NOMO-1 treated with dmso at 0.1 percent for 144 hours (cell line): ENCODE results near the gene ZNF512B.
A peak's percentile ranks its signal among the peaks of the same experiment; 100 is the strongest.
"Not testable (repeated sequence)": the region's sequence is repeated elsewhere in the genome, so short reads cannot be mapped to it uniquely, and the experiment has no call there.

Experiments used
- DNase-seq: peaks from one replicate; lab custom pipeline; 2025; ENCODE audit not compliant: unreplicated experiment; lab: John Stamatoyannopoulos, UW

Gene ZNF512B

GRCh38 chr20:63935447-63935846 is 34.3 kb downstream of the ZNF512B start:
- DNase-seq = no peak

DNA sequence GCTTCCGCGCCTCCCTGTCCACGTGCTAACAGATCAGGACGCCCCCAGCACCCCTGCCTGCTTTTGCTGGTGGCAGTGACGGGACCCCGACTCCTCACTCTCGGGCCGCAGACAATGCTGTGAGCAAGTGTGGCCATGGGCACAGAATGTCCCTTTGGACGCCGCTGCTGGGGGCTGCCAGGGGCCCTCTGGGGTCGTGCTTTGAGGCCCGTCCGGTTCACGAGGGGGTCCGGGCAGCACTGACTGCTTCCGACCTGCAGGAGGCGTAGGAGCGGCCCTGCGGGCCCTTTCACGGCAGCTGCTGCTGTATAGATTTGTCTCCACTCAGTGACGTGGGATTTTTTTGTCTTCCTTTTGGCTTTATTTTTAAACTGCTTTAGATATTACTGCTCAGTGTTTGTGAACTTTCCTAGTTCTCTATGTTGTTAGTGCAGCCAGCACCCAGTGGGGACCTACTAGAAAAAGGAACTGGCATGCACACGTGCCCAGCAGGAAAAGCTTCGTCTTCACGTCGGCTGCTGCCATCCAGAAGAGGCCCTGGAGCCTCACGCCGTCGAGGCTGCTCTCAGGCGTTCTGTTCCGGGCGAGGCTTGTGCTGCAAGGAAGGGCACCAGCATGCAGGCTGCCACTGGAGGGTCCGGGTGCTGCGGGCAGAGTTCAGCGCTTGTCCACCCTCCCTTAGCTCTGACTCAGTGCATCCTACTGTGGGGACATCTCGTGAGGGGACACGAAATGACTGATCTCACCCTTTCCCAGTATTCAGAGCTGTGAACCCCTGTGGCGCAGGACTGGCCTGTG is 35.3 kb downstream of the ZNF512B start:
- no peak for DNase-seq

GRCh38 chr20:63933646-63934045 is 36.1 kb downstream of the ZNF512B start:
- no peak for DNase-seq

DNA sequence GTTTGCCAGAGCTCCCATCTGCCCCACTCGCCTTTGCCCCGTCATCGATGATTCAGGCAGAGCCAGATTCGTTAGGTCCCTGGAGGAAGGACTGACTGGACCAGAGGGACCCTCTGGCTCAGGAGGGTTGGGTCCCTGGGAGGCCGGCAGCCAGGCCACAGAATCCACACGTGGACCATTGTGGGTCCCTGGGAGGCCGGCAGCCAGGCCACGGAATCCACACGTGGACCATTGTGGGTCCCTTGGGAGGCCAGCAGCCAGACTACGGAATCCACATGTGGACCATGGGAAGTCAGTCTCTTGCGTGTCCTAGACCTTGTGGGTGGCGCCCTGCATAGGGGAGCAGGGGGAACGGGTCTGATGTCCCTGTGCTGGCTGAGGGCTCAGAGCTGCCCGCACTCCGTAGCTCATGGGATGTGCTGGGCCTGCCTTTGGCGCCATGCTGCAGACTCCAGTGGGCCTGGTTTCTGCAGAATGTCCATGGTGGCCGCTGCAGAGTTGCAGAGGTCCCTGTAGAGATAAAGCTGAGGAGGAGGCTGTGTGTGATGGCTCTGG is 37.0 kb downstream of the ZNF512B start:
- no peak for DNase-seq

GRCh38 chr20:63931735-63932134 is 38.0 kb downstream of the ZNF512B start:
- DNase-seq = no peak

DNA sequence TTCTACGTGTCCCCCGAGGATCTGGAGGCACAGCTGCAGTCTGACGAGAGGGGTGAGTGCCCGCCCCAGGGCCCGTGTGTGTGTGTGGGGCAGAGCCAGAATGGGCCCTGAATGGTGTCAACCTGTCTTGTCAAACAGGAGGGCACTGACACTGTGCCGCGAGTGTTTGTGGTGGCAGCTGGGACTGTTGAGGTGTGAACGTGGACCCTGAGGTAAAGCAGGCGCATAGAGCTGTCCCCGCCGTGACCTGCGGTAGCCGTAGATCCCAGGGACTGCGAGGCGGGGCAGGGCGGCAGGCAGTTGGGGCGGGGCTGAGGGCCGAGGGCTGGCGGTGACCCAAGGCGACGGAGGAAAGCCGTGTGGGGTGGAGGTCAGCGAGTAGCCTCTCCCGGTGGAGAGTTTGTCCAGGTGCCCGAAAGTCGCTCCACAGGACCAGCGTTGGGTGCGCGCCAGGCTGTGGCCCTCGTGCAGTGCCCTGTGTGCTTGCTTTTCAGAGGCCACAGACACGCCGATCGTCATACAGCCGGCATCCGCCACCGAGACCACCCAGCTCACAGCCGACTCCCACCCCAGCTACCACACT is 38.7 kb downstream of the ZNF512B start:
- no peak for DNase-seq

DNA sequence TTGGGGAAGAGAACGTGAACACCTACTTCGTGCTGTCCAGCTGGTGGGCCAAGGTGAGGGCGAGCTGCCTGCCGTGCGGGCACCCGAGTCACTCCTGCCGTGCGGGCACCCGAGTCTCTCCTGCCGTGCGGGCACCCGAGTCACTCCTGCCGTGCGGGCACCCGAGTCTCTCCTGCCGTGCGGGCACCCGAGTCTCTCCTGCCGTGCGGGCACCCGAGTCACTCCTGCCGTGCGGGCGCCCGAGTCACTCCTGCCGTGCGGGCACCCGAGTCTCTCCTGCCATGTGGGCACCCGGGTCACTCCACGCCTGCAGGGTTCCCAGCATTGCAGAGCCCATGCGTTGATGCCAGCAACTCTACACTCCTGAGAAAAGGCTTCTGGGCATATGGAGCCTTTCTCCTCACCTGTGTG is 40.3 kb downstream of the ZNF512B start:
- not testable (repeated sequence) for DNase-seq

- no peak for DNase-seq
These were observed 40.7 kb downstream of the ZNF512B start for GRCh38 chr20:63929071-63929470.

GRCh38 chr20:63926298-63926697 is 43.4 kb downstream of the ZNF512B start:
- no peak for DNase-seq

GRCh38 chr20:63924241-63924640 is 45.5 kb downstream of the ZNF512B start:
- no peak for DNase-seq

DNA sequence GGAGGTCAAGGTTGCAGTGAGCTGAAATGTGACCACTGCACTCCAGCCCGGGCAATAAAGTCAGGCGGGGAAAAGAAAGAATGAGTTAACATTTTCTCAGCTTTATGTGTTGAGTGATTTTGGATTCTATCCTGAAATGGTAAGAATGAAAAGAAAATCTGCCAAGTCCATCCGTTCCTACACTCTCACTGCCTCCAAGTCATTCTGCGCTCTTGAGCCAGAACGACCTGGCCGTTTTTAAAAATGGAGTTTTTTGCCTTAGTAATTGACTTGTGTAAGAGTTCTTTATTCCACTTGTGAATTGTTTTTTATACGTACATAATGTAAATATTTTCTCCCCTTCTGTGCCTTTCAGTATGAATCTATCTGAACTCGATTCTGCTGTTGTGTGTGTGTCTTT is 46.1 kb downstream of the ZNF512B start:
- DNase-seq = no peak

DNA sequence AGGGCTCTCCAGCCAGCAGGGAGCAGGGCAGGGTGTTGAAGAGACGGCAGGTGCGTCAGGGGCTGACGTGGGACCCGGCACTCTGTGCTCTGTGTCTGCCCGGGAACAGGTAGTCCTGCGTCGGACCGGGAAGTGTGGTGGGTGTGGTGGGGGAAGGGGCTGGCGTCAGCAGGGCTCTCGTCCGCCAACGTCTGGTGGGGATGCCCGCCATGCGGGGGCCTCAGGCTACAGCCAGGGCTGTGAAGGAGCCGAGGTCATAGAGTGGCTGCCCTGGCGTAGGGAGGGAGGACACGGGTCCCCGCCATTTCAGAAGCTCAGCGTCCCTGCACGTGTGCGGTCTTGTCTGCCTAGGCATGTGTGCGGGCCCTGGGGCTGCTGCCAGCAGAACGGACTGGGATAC is 49.5 kb downstream of the ZNF512B start:
- DNase-seq = no peak

DNA sequence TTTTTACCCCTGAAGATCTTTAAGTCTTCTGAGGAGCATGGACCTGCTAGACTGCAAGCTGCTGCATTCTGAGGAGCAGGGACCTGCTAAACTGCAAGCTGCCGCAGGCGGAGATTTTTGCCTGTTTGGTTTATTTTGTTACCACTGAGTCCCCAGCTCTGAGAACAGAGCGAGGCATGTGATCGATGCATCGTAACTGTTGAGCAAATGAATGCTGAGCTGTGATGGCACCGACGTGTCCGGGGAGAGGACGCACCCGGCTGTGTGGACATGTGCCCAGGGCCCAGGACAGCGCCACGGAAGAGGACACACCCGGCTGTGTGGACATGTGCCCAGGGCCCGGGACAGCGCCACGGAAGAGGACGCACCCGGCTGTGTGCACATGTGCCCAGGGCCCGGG is 50.6 kb downstream of the ZNF512B start:
- DNase-seq = no peak

DNA sequence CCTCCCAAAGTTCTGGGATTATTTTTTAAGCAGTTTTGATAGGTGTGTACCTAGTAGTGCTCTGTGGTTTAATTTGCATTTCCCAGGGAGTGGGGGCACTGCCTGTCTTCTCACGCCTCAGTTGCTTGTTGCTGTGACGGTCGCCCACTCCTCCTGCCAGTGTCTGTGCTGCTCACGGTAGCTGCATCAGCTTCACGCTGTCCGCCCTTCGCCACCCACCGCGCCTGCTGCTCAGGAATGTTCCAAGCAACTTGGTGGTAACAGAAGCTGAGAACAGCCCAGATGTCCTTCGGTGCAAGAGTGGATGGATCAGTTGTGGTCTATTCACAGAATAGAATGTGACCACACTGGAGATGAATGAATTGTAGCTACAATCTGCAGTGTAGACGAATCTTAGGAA is 51.9 kb downstream of the ZNF512B start:
- DNase-seq = no peak

DNA sequence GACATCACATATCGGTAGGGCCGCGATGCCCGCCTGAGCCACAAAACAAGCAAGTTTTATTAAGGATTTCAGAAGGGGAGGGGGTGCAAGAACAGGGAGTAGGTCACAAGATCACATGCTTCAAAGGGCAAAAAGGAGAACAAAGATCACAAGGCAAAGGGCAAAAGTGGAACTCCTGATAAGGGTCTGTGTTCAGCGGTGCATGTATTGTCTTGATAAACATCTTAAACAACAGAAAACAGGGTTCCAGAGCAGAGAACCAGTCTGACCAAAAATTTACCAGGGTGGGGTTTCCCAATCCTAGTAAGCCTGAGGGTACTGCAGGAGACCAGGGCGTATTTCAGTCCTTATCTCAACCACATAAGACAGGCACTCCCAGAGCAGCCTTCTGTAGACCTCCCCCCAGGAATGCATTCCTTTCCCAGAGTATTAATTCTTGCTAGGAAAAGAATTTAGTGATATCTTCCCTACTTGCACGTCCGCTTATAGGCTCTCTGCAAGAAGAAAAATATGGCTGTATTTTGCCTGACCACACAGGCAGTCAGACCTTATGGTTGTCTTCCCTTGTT is 53.3 kb downstream of the ZNF512B start:
- DNase-seq = not testable (repeated sequence)

DNA sequence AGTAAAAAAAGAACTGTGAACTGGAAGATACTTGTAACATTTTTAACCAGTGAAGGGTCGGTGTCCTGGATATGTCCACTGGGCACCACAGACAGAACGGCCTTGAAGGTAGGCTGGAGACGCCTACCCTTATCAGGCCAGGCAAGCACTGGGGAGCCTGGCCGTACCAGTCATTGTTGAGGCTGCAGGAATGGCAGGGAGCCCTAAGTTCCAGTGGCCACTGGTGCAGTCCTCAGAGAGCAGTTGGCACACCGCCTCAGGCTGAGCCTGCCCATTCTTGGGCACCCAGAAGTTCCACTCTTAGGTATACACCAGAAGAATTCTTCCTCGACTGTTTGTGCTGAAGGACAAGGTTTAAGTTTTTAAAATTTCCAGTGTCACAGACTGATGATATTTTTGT is 54.3 kb downstream of the ZNF512B start:
- DNase-seq = no peak

DNA sequence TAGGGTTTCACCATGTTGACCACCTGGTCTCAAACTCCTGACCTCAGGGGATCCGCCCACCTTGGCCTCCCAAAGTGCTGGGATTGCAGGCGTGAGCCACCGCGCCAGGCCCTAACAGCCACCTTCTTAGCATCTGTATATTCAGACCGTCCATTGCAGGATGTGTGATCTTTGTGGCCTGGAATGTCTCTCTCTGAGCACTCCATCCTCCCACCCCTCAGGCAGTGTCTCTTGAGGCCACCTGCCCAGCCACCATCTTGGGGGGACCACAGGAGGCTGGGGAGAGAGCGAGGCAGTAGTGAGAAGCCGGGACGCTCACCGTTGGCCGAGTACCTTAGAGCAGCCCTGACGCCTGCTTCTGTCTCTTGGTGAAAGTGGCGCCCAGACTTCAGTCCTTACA is 56.0 kb downstream of the ZNF512B start:
- no peak for DNase-seq

DNA sequence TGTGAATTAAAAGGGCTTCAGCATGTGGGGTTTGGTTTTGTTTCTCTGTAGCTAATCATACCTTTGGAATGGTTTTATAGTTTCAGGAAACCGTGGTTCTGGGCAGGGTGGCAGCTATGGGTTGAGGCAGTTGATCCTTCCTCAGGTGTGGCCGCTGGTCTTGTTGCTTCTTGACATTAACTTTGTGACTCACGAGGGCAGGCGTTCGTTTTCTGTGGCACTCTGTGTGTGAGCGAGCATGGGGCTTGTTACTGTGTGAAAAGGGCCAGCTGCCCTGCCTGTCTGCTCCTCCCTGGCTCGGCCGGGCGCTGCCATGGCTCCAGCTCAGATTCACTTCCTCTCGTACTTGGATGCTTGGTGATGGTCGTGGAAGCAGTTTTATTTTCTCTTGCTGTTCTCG is 58.6 kb downstream of the ZNF512B start:
- DNase-seq = peak; percentile 49

DNA sequence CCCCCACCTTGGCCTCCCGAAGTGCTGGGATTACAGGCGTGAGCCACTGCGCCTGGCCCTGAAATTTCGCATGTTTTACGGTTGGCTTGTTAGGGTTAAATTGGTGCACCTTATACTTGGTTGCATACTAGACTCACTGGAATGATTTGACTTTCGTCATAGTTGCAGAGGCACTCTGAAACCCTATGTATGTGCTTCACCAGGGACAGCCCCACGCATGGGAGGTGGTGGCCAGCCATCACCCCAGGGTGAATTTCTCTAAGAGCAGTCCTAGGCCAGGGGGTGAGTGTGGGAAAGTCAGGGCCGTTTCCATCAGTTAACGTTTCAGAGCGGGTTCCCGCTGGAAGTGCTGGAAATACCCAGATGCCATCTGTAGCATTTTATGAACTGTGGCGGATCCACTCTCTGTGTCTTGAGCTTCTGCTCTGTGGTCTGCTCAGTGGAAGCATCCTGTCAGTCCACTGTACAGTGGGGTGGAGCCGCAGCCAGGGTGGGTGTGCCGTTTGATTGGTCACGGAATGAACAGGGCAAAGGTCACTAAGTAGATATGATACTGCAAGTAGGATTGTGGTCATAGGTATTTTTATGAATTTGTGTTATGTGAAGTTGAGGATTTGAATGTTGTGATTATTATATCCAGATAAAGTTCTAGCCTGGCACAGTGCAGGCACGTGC is 61.6 kb downstream of the ZNF512B start:
- DNase-seq = no peak
